RWPE2 (cell line): ENCODE results near the gene RAD9A.

Experiments
- ATAC-seq: fragments of 200-7000 bp; cut with Tn5 transposase; 3 replicates; pipeline ENCODE4 v1.9.1; 2021; ENCODE audit warnings: low read depth
- DNase-seq: peaks from one replicate; pipeline ENCODE4 v3.0.0-alpha.2; 2020; ENCODE audit warnings: low spot score
- H3K27ac ChIP-seq: fragments of 450-650 bp; 2 replicates; pipeline ENCODE4 v1.5.1; 2017; ENCODE audit warnings: mild to moderate bottlenecking; ENCODE audit not compliant: poor library complexity, severe bottlenecking
- H3K27me3 ChIP-seq: fragments of 250-450 bp; sonication (Bioruptor Pico); 2 replicates; pipeline ENCODE4 v1.5.1; 2021; ENCODE audit warnings: mild to moderate bottlenecking, moderate library complexity; ENCODE audit not compliant: insufficient read depth, poor library complexity, severe bottlenecking
- H3K36me3 ChIP-seq: fragments of 250-450 bp; sonication (Bioruptor Pico); 2 replicates; pipeline ENCODE4 v1.5.1; 2020; ENCODE audit warnings: low read depth, mild to moderate bottlenecking, moderate library complexity
- H3K4me1 ChIP-seq: fragments of 250-450 bp; sonication (Bioruptor Pico); 2 replicates; pipeline ENCODE4 v1.5.1; 2021; ENCODE audit warnings: mild to moderate bottlenecking, moderate library complexity; ENCODE audit not compliant: insufficient read depth, poor library complexity, severe bottlenecking
- H3K4me3 ChIP-seq: fragments of 250-450 bp; sonication (Bioruptor Pico); 2 replicates; pipeline ENCODE4 v1.5.1; 2021; ENCODE audit warnings: mild to moderate bottlenecking, moderate library complexity; ENCODE audit not compliant: severe bottlenecking
- H3K9me3 ChIP-seq: fragments of 250-450 bp; sonication (Bioruptor Pico); 2 replicates; pipeline ENCODE4 v1.5.1; 2021; ENCODE audit warnings: mild to moderate bottlenecking, moderate library complexity; ENCODE audit not compliant: severe bottlenecking
- TF ChIP-seq, protein P1 (sequence below): fragments of 450-650 bp; IDR thresholded peaks from one replicate; pipeline ENCODE4 v1.5.1; 2017; ENCODE audit warnings: mild to moderate bottlenecking, moderate library complexity; ENCODE audit not compliant: poor library complexity, severe bottlenecking

Gene RAD9A

DNA sequence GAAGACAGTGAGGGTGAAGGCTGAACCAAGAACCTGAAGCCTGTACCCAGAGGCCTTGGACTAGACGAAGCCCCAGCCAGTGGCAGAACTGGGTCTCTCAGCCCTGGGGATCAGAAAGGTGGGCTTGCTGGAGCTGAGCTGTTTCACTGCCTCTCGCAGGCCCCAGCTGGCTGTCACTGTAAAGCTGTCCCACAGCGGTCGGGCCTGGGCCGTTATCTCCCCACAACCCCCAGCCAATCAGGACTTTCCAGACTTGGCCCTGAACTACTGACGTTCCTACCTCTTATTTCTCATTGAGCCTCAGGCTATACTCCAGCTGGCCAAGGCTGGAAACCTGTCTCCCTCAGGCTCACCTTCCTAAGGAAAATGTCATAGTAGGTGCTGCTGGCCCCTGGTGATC lies 5.8 kb downstream of the RAD9A start:
- no peaks in the 10 kb centered on the region for H3K27me3 ChIP-seq
- H3K4me3 ChIP-seq: no peak overlapping the region
- H3K27ac ChIP-seq: no peak overlapping the region
- H3K4me1 ChIP-seq: no peaks in the 10 kb centered on the region
- H3K36me3 ChIP-seq: peaks cover 52% of the 10 kb centered on the region
- TF ChIP-seq, protein P1, sequence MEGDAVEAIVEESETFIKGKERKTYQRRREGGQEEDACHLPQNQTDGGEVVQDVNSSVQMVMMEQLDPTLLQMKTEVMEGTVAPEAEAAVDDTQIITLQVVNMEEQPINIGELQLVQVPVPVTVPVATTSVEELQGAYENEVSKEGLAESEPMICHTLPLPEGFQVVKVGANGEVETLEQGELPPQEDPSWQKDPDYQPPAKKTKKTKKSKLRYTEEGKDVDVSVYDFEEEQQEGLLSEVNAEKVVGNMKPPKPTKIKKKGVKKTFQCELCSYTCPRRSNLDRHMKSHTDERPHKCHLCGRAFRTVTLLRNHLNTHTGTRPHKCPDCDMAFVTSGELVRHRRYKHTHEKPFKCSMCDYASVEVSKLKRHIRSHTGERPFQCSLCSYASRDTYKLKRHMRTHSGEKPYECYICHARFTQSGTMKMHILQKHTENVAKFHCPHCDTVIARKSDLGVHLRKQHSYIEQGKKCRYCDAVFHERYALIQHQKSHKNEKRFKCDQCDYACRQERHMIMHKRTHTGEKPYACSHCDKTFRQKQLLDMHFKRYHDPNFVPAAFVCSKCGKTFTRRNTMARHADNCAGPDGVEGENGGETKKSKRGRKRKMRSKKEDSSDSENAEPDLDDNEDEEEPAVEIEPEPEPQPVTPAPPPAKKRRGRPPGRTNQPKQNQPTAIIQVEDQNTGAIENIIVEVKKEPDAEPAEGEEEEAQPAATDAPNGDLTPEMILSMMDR: no peak
- H3K9me3 ChIP-seq: no peaks in the 10 kb centered on the region
- ATAC-seq (no peak), DNase-seq (no peak)

DNA sequence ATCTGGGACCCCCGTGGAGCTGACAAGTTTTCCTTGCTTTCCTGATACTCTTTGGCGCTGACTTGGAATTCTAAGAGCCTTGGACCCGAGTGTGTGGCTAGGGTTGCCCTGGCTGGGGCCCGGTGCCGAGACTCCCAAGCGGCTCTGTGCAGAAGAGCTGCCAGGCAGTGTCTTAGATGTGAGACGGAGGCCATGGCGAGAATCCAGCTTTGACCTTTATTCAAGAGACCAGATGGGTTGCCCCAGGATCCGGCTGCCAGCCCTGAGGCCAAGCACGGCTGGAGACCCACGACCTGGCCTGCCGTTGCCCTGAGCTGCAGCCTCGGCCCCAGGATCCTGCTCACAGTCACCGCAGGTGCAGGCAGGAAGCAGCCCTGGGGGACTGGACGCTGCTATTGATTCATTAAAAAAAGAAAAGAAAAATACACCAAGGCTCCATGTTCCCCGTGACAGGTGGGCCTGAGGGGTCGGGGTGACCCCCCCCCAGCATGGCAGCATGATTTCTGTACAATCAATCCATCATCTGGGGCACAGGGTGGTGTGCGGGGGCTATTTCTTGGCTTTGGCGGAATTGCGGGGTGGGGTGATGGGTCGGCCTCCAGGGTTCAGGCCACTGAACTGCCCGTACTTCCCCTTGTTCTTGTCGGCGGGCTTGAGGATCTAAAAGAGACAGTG lies 6.3 kb downstream of the RAD9A start:
- no peak for DNase-seq
- no peak for ATAC-seq
- Histone ChIP-seq H3K4me3 (no peak overlapping the region), H3K9me3 (no peaks in the 10 kb centered on the region), H3K36me3 (peaks cover 52% of the 10 kb centered on the region), H3K27me3 (no peaks in the 10 kb centered on the region), H3K4me1 (no peaks in the 10 kb centered on the region), H3K27ac (no peak overlapping the region)
- TF ChIP-seq, protein P1: no peak

DNA sequence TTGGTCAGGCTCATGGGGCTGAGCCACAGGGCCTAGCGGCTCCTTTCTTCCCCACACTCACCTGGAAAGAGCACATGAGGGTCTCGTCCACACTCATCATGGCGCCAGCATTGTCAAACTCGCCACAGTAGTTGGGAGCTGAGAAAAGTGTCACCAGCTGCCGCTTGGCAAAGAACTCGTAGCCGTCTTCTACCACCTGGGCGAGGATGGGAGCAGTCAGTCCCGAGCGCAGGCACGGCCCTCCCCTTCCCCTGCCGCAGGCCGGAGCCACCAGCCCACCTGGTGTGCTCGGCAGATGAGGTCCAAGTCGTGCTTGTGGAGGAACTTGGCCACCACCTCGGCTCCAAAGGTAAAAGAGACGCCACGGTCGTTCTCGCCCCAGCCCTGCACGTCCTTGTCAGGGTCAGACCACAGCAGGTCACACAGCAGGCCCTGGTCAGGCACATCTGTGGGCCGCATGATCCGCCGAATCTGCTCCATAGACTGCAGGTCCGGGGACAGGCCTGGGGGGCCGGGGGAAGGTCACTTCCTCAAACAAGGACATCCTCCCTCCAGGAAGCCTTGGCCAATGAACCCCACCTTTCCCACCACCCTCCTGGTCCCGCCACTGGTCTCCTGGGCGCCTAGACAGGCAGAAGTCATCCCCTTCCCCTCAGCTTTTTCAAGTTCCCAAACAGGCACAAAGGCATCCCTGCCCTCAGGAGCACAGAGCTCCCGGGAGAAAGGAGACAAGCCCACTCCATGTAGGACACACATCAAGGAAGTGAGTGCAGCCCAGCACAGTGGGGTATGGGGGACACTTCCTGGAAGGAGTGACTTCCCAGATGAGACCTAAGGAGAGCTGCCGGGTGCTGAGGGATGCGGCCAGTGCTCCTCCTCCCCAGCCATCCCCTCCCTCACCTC lies 7.1 kb downstream of the RAD9A start:
- ATAC-seq (no peak), DNase-seq (no peak)
- H3K27me3 ChIP-seq: no peaks in the 10 kb centered on the region
- H3K27ac ChIP-seq: no peak overlapping the region
- H3K4me1 ChIP-seq: no peaks in the 10 kb centered on the region
- TF ChIP-seq, protein P1: no peak
- H3K36me3 ChIP-seq: peaks cover 44% of the 10 kb centered on the region
- H3K9me3 ChIP-seq: no peaks in the 10 kb centered on the region
- no peak overlapping the region for H3K4me3 ChIP-seq

DNA sequence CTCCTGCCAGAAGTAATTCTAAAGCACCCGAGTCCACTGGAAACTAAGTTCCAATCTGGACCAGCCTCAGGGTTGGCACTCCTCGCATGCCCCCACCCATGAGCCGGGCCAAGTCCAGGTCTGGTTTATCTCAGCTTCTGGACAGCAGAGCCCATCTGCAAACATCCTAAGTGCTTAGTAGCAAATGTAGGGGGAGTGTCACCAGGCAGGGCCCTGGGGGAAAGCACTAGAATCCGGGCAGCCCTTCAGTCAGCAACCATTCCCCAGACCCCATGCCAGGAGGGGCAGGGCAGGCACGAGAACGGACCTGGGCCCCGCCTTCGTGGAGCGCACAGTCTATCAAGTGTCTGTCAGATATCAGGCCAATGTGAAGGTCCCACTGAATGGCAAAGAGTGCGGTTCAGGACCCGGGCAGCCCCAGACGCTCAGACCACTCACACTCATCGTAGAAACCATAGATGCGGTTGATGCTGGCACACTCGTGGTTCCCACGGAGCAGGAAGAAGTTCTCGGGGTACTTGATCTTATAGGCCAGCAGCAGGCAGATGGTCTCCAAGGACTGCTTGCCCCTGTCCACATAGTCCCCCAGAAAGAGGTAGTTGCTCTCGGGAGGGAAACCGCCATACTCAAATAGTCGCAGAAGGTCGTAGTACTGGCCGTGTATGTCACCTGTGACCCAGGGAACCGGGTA lies 8.6 kb downstream of the RAD9A start:
- DNase-seq (no peak), ATAC-seq (no peak)
- H3K36me3 ChIP-seq: peaks cover 41% of the 10 kb centered on the region
- no peaks in the 10 kb centered on the region for H3K4me1 ChIP-seq
- no peaks in the 10 kb centered on the region for H3K27me3 ChIP-seq
- H3K27ac ChIP-seq: peak overlapping the region; percentile 80
- H3K4me3 ChIP-seq: peak overlapping the region; percentile 78
- no peaks in the 10 kb centered on the region for H3K9me3 ChIP-seq
- TF ChIP-seq, protein P1: no peak
